GM21529 (cell line): ENCODE results near the gene HMGCS1.
A peak's percentile ranks its signal among the peaks of the same experiment; 100 is the strongest.
"Not testable (repeated sequence)": the region's sequence is repeated elsewhere in the genome, so short reads cannot be mapped to it uniquely, and the experiment has no call there.

Experiments used
- ATAC-seq: cut with Tn5 transposase; IDR thresholded peaks from one replicate; pipeline ENCODE4 v1.9.1; 2021; ENCODE audit not compliant: unreplicated experiment

The HMGCS1 gene

GRCh38 chr5:43313854-43314457 is 744 bp upstream of the HMGCS1 start:
- ATAC-seq = no peak

DNA sequence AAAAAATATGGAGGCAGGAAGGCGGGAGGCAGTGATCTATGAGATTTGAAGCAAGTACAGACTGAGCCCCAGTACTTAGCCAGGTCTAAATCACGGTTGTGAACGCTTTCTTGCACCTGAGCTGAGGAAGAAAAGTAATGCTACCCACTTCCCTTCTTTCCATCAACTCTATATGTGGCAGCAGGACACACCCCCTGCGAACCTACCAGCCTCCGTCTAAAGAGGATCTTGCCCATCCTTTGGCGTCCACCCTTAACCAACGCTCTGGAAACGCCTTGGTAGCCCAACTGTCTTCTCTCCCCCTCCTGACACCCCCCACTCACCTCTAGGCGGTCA is 545 bp downstream of the HMGCS1 start:
- ATAC-seq = peak; percentile 6

GRCh38 chr5:43312076-43312661 is 1.0 kb downstream of the HMGCS1 start:
- ATAC-seq = no peak

DNA sequence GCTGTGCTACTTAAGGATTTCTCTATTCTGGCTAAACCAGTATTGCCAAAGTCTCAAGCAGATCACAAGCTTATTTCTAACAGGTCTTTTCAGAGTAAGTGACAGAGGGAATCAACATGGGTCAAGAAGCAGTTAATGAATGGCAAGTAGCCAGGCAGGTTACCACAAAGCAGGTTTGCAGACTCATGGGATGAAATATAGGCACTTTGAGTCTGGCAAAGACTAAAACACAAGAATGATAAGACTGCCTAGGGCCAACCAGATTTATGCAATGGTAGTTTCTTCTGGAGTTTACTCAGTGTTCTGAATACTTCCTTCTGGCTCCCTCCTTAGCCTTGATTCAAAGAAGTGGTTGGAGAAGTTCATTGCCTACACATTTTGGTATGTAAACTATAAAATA is 3.6 kb downstream of the HMGCS1 start:
- no peak for ATAC-seq

DNA sequence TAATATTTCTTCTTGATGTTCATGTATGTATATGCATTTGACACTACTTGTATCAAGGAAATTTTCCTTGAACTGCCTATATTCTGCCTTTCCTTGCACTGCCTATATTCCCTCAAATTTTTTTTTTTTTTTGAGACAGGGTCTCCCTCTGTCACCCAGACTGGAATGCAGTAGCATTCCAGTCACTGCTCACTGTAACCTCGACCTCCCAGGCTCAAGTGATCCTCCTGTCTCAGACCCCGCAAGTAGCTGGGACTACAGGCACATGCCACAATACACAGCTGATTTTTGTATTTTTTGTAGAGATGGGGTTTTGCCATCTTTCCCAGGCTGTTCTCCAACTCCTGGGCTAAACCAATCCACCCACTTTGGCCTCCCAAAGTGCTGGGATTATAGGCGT is 4.1 kb downstream of the HMGCS1 start:
- no peak for ATAC-seq

DNA sequence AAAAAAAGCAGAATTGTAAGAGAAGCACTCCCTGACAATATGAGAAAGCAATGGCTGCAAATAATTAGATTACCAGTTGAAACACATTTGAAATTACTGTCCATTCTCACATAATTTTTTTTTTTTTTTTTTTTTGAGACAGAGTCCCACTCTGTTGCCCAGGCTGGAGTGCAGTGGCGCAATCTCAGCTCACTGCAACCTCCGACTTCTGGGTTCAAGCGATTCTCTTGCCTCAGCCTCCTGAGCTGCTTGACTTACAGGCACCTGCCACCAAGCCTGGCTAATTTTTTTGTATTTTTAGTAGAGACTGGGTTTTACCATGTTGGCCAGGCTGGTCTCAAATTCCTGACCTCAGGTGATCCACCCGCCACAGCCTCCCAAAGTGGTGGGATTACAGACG is 6.3 kb downstream of the HMGCS1 start:
- not testable (repeated sequence) for ATAC-seq

- ATAC-seq = peak; percentile 59
These were observed 7.2 kb downstream of the HMGCS1 start for GRCh38 chr5:43305948-43306565.

DNA sequence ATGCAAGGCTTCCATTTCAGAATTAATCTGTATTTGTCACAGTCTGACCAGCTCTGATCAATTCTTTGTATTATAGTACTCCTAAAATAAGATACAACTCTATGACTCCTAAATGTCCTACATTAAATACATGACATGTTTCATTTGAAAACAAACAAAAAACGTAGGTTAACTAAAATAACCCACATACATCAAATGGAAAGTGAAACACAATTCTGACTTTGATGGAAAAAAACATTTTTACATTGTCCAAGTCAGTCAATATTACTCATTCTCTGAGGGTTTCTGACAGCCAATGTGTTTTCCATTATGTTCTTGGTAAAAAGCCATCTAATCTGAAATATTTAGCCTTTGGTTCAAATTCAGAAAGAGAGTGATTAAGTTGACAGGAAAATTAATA is 8.7 kb downstream of the HMGCS1 start:
- ATAC-seq = no peak

DNA sequence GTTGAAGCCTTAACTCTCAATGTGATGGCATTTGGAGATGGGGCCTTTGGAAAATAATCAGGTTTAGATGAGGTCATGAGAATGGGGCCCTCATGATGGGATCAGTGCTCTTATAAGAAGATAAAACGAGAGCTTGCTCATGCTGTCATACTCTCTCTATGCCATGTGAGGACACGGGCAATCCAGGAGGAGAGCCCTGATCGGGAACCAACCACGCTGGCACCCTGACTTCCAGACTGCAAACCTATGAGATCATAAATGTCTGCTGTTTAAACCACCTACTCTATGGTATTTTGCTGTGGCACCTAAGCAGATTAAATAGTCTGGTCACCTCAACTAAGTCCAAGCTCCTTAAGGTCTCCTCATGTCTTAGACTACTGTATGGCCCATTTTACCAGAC is 10.0 kb downstream of the HMGCS1 start:
- ATAC-seq = no peak

DNA sequence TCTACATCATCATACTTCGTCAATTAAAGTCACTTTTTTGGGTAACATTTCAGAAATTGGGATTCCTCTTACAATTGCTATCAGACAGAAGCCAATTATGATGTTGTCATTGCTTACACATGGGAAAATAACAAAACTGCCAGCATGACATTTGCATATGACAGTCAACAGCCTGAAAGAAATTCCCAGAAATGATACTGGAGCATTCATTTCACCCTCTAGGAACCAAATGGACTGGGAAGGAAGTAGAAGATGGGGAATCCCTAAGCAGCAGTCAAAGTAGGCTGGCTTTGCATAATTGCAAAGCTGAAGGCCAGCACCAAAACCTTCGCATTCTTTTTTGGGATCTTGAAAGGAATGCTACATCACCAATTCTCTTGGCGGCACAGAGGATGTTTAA is 10.7 kb downstream of the HMGCS1 start:
- ATAC-seq = no peak

DNA sequence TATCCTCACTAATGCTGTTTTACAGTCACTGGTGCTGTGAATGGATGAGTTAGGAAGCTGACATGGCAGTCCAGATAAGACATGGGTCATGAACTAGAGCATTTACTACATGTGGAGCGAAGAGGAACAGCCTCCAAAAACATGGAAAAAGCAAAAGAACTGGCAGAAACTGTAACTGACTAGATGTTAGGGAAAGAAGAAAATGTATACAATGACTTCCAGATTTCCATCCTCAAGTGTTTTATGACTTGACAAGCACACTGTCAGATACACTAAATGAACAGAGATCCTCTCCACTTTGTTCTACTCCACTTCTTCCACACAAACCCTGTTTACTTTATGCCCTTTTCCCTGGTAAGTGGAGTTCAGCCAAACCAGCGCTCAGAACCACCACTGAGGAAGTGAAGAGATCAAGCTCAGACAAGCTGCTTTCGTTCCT is 11.5 kb downstream of the HMGCS1 start:
- ATAC-seq = no peak

DNA sequence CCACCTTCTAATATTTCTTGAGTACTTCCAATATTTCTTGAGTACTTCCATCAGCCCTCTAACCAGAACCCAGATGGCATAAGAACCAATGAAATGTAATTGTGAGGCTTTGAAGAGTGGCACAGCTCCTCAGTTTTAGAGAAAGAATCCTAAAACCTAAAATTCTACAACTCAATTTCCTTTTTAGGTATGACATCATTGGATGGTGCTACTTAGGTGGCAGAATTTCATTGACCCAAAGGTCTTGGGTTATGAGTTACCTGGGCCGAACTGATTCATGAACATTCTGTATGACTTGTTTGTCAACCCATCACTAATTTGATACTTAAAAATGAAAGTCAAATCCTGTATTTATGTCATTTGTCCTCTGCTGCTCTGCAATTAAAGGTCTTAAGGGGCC is 13.1 kb downstream of the HMGCS1 start:
- no peak for ATAC-seq

DNA sequence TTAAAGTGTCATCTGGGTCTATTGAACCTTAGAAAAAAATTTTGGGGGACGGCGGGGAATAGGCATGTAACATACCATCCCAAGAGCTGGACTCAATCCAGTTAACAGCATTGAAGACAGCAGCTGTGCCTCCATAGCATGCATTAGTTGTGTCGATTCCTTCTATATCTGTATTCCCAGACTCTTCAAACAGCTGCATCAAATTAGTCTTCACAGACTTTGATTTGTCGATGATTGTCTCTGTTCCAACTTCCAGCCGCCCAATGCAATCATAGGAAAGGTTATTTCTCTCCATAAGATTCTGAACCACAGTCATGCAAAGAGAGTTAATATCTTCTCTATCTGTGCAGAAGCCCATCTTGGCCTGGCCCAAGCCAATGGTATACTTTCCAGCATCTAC is 14.8 kb downstream of the HMGCS1 start:
- ATAC-seq = no peak

DNA sequence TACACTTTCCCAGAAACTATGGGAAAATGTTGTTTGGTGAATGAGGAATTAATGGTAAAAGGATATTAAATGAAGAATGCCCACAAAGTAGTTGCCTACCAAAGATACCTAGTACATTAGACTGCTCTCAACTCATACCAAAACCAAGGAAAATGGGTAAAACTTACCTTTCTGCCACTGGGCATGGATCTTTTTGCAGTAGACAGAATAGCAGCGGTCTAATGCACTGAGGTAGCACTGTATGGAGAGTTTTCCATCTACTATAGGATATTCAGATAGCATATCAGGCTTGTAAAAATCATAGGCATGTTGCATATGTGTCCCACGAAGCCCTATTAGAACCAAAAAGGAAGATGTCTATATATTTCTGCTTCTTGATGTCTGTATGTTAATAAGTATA is 16.4 kb downstream of the HMGCS1 start:
- ATAC-seq = no peak

DNA sequence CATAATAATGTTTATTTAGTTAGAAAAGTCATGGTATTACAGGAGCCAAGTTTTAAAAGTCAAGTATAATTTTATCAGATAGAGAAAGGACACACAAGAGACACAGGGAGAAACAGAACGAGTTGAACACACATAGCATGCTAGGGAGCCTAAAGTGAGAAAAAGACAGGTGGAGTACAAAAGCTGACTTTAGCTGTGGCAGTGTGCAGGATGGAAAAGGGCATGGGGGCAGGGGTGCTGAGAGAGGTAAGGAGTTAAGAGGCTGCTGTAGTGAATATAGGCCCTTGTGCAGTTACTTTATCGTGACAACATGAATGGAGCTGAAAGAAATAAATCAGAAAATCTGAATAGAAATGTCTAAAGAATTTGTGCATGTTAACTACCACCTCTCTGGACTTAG is 18.0 kb downstream of the HMGCS1 start:
- ATAC-seq = no peak

- no peak for ATAC-seq
These were observed 19.0 kb downstream of the HMGCS1 start for GRCh38 chr5:43294226-43294625.

- no peak for ATAC-seq
These were observed 22.5 kb downstream of the HMGCS1 start for GRCh38 chr5:43290726-43291125.

DNA sequence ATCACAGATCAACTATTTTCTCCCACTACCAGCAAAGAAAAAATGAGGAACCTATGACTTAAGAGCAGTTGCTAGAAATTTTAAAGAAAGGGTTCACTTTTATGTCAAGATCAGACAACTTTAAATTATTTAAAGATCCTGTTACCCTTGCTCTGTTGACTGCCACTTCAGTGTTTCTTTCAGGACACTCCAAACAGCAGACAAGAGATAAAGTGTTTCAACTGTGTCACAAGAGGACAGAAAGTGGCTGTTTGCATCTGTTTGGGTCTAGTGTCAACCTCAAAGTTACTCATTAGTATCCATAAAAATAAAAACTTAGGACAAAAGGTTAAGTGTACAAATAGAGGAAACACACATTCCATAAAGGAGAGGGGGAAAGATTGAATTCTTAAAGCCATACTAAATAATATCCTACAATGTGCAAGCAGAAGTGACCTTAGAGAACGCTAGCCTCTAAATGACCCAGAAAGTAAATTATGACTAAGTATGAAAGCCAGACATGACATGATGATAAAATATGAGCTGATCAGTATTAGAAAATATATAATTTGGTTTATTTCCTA is 24.9 kb downstream of the HMGCS1 start:
- no peak for ATAC-seq

GRCh38 chr5:43287493-43287892 is 25.7 kb downstream of the HMGCS1 start:
- ATAC-seq = no peak

GRCh38 chr5:43286623-43287022 is 26.6 kb downstream of the HMGCS1 start:
- no peak for ATAC-seq

GRCh38 chr5:43281840-43282658 is 31.2 kb downstream of the HMGCS1 start:
- ATAC-seq = no peak
